Glomerular visceral epithelial cell (primary cell): ENCODE results near the gene LRFN2.

ENCODE experiments used
- DNase-seq: peaks from one replicate; pipeline ENCODE4 v3.0.0-alpha.2; 2016; ENCODE audit errors: extremely low spot score

Gene LRFN2

GRCh38 chr6:40543776-40544175 lies 43.4 kb downstream of the LRFN2 start:
- no peak for DNase-seq

- DNase-seq = no peak
These were observed 44.0 kb downstream of the LRFN2 start for GRCh38 chr6:40543146-40543545.

- no peak for DNase-seq
These were observed 44.9 kb downstream of the LRFN2 start for GRCh38 chr6:40542175-40542764.

GRCh38 chr6:40541556-40542174 lies 45.5 kb downstream of the LRFN2 start:
- no peak for DNase-seq

- no peak for DNase-seq
These were observed 46.4 kb downstream of the LRFN2 start for GRCh38 chr6:40540790-40541189.

- no peak for DNase-seq
These were observed 47.3 kb downstream of the LRFN2 start for GRCh38 chr6:40539853-40540252.

GRCh38 chr6:40538556-40538955 lies 48.6 kb downstream of the LRFN2 start:
- no peak for DNase-seq

- DNase-seq = no peak
These were observed 49.7 kb downstream of the LRFN2 start for GRCh38 chr6:40537446-40537845.

- DNase-seq = no peak
These were observed 50.7 kb downstream of the LRFN2 start for GRCh38 chr6:40536442-40536841.

- no peak for DNase-seq
These were observed 51.3 kb downstream of the LRFN2 start for GRCh38 chr6:40535819-40536380.

GRCh38 chr6:40535110-40535818 lies 51.9 kb downstream of the LRFN2 start:
- no peak for DNase-seq

- DNase-seq = no peak
These were observed 54.7 kb downstream of the LRFN2 start for GRCh38 chr6:40532349-40533000.

- no peak for DNase-seq
These were observed 57.2 kb downstream of the LRFN2 start for GRCh38 chr6:40529919-40530318.

GRCh38 chr6:40529040-40529439 lies 58.1 kb downstream of the LRFN2 start:
- no peak for DNase-seq

GRCh38 chr6:40528051-40528450 lies 59.1 kb downstream of the LRFN2 start:
- DNase-seq = no peak

GRCh38 chr6:40526036-40526435 lies 61.1 kb downstream of the LRFN2 start:
- no peak for DNase-seq

- no peak for DNase-seq
These were observed 62.2 kb downstream of the LRFN2 start for GRCh38 chr6:40524797-40525585.

GRCh38 chr6:40523505-40524172 lies 63.5 kb downstream of the LRFN2 start:
- DNase-seq = no peak

GRCh38 chr6:40521496-40521895 lies 65.7 kb downstream of the LRFN2 start:
- DNase-seq = no peak

- no peak for DNase-seq
These were observed 66.5 kb downstream of the LRFN2 start for GRCh38 chr6:40520678-40521077.

- no peak for DNase-seq
These were observed 67.1 kb downstream of the LRFN2 start for GRCh38 chr6:40520084-40520483.
